OCI-LY1 (cell line): ENCODE measurements around the gene NDUFB3.

Source experiments
- EZH2 ChIP-seq: fragments of 200-600 bp; sonication (generic), shearing (Covaris generic); IDR thresholded peaks from 2 replicates; pipeline ENCODE4 v1.8.0; 2017; ENCODE audit warnings: borderline replicate concordance, mixed run types, mild to moderate bottlenecking, antibody characterized with exemption, low read length, moderate library complexity, mixed read lengths
- TF ChIP-seq, protein P1 (sequence below): fragments of 200-600 bp; sonication (generic), shearing (Covaris generic); IDR thresholded peaks from 2 replicates; pipeline ENCODE4 v1.5.1; 2017; ENCODE audit warnings: mild to moderate bottlenecking, antibody characterized with exemption, low read length, moderate library complexity, mixed read lengths

DNA sequence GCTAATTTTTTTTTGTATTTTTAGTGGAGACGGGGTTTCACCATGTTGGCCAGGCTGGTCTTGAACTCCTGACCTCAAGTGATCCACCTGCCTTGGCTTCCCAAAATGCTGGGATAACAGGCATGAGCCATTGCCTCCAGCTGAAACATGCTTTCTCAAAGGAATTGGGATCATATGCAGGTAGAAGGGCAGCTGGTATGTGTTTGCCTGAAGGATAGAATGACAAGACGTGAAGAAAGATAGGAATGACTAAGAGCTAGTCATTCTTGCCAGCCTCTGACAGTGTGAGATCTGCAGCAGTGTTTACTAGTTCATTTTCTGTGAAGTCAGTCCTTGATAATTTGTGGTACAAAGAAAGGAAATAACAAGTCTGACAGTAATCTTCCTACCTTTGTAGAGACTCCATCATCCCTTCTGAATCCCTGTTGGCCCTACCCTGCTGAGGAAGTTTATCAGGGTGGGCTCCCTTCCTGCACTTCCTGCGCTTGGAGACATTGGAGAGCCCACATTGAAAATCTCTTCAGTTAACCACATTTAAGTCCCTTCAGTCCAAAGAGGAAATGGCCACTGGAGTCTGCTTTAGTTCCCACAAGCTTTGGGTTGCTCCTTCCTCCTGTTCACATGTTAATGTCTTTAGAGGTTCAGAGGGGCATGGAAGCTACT lies 58.9 kb downstream of the NDUFB3 start:
- no peak for TF ChIP-seq EZH2
- TF ChIP-seq, protein P1, sequence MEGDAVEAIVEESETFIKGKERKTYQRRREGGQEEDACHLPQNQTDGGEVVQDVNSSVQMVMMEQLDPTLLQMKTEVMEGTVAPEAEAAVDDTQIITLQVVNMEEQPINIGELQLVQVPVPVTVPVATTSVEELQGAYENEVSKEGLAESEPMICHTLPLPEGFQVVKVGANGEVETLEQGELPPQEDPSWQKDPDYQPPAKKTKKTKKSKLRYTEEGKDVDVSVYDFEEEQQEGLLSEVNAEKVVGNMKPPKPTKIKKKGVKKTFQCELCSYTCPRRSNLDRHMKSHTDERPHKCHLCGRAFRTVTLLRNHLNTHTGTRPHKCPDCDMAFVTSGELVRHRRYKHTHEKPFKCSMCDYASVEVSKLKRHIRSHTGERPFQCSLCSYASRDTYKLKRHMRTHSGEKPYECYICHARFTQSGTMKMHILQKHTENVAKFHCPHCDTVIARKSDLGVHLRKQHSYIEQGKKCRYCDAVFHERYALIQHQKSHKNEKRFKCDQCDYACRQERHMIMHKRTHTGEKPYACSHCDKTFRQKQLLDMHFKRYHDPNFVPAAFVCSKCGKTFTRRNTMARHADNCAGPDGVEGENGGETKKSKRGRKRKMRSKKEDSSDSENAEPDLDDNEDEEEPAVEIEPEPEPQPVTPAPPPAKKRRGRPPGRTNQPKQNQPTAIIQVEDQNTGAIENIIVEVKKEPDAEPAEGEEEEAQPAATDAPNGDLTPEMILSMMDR, result no peak
